ENCODE measurements around the gene APOD. TPM values are rescaled to one million over a fixed set of nuclear protein-coding genes. Genes with fewer than 3 reads are reported as not detected.
"Not testable (repeated sequence)": the region's sequence is repeated elsewhere in the genome, so short reads cannot be mapped to it uniquely, and the experiment has no call there.

The APOD gene
- total RNA-seq, 1 donor from 2014 or later: not detected

DNA sequence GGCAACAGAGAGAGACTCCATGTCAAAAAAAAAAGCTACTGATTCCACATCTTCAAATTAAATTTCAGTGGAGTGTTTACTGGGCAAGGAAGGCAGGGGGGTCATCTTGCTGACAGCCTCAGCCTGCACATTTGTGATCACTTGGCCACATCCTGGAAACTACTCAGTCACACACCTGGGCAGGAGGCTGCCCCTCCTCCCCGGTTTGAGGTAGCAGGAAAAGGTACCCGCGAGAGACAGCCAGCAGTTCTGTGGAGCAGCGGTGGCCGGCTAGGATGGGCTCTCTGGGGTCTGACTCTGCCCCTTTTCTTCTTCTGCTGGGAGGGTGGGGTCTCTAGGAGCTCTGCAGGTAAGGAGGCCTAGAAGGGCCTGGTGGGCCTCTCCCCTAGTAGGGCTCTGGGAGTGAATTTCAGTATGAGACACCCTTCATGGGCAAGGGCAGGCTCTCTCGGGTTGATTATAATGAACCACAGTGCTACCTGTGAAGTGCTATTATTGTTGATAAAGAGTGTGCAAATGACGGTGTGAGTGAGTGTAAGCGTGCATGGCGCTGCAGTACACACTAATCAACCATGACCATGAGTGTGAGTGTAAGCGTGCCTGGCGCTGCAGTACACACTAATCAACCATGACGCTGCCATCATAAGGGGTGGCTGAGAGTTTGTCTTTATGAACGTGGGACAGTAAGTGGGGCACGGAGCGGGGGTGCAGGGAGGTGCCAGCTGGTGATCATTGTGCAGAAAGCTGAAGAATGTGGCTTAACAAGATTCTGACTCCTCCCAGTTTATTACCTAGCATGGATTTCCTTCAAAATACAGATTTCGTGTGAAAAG lies 31.1 kb upstream of the APOD start:
- not testable (repeated sequence) for H3K4me3 Mint-ChIP-seq (ENCODE audit: unreplicated experiment); H3K4me1 ChIP-seq (ENCODE audit: insufficient read depth, low read length); H3K27ac ChIP-seq (ENCODE audit: low read depth, low read length); H4K20me1 ChIP-seq (ENCODE audit: insufficient read depth, low read length); H3K4me1 Mint-ChIP-seq (ENCODE audit: low read depth, unreplicated experiment); FAIRE-seq; H3K4me2 ChIP-seq (ENCODE audit: low read length); H3K27me3 Mint-ChIP-seq (ENCODE audit: low read depth, unreplicated experiment); H3K27me3 ChIP-seq (ENCODE audit: insufficient read depth, low read length); H3K36me3 Mint-ChIP-seq (ENCODE audit: low read depth, unreplicated experiment); H3K4me3 ChIP-seq (ENCODE audit: insufficient read depth, low read depth, low read length); H3K9me3 ChIP-seq (ENCODE audit: insufficient read depth, low read depth, low read length); H2AFZ ChIP-seq (ENCODE audit: low read depth, low read length); H3K27ac Mint-ChIP-seq (ENCODE audit: unreplicated experiment); H3K36me3 ChIP-seq (ENCODE audit: insufficient read depth, low read length); H3K9ac ChIP-seq (ENCODE audit: low read length); H3K79me2 ChIP-seq (ENCODE audit: insufficient read depth, low read length); DNase-seq (ENCODE audit: low read depth)
- peaks cover 20% of the 10 kb centered on the region for H3K9me3 Mint-ChIP-seq (ENCODE audit: unreplicated experiment)

GRCh38 chr3:195613468-195614069 lies 29.8 kb upstream of the APOD start:
- H3K4me1 Mint-ChIP-seq (ENCODE audit: low read depth, unreplicated experiment): no peaks in the 10 kb centered on the region
- no peak overlapping the region for H3K4me2 ChIP-seq (ENCODE audit: low read length)
- no peak for FAIRE-seq

More at GRCh38 chr3:195613468-195614069, 29.8 kb upstream of the APOD start:
- peaks cover 2% of the 10 kb centered on the region for H3K27me3 ChIP-seq (ENCODE audit: insufficient read depth, low read length)
- no peak for DNase-seq (ENCODE audit: low read depth)
- no peak overlapping the region for H2AFZ ChIP-seq (ENCODE audit: low read depth, low read length)
- Mint-ChIP-seq H3K4me3 (ENCODE audit: unreplicated experiment) (no peak overlapping the region), H3K9me3 (ENCODE audit: unreplicated experiment) (peaks cover 21% of the 10 kb centered on the region), H3K27me3 (ENCODE audit: low read depth, unreplicated experiment) (peaks cover 2% of the 10 kb centered on the region), H3K27ac (ENCODE audit: unreplicated experiment) (no peak overlapping the region), H3K36me3 (ENCODE audit: low read depth, unreplicated experiment) (no peaks in the 10 kb centered on the region)
- no peak overlapping the region for H3K27ac ChIP-seq (ENCODE audit: low read depth, low read length)
- TF ChIP-seq CTCF (IDR thresholded peaks at IDR 0.05; ENCODE audit: insufficient read depth, low read depth, low read length) (no peak), EZH2 (IDR thresholded peaks at IDR 0.05; ENCODE audit: insufficient read depth, low read length) (no peak)
- no peaks in the 10 kb centered on the region for H3K36me3 ChIP-seq (ENCODE audit: insufficient read depth, low read length)
- H3K79me2 ChIP-seq (ENCODE audit: insufficient read depth, low read length): no peaks in the 10 kb centered on the region
- H3K4me3 ChIP-seq (ENCODE audit: insufficient read depth, low read depth, low read length): no peak overlapping the region
- no peaks in the 10 kb centered on the region for H4K20me1 ChIP-seq (ENCODE audit: insufficient read depth, low read length)
- no peaks in the 10 kb centered on the region for H3K9me3 ChIP-seq (ENCODE audit: insufficient read depth, low read depth, low read length)
- no peaks in the 10 kb centered on the region for H3K4me1 ChIP-seq (ENCODE audit: insufficient read depth, low read length)
- H3K9ac ChIP-seq (ENCODE audit: low read length): no peak overlapping the region

Measured in astrocyte (in vitro differentiated cells and primary cell).